HG02970 (cell line): ENCODE results near the gene PCDH1.
"Not testable (repeated sequence)": the region's sequence is repeated elsewhere in the genome, so short reads cannot be mapped to it uniquely, and the experiment has no call there.

Experiments
- ATAC-seq: cut with Tn5 transposase; IDR thresholded peaks from one replicate; pipeline ENCODE4 v1.9.1; 2021; ENCODE audit warnings: mild to moderate bottlenecking, moderate library complexity, moderate number of reproducible peaks; ENCODE audit not compliant: unreplicated experiment, low FRiP score

The PCDH1 gene

GRCh38 chr5:141840280-141840812 lies 37.9 kb downstream of the PCDH1 start:
- ATAC-seq: no peak

GRCh38 chr5:141839015-141839513 lies 39.1 kb downstream of the PCDH1 start:
- ATAC-seq: no peak

- ATAC-seq: no peak
Measured at GRCh38 chr5:141838326-141839014, 39.7 kb downstream of the PCDH1 start.

GRCh38 chr5:141835928-141836670 lies 42.1 kb downstream of the PCDH1 start:
- ATAC-seq: no peak

GRCh38 chr5:141834331-141834730 lies 43.9 kb downstream of the PCDH1 start:
- no peak for ATAC-seq

GRCh38 chr5:141832131-141832530 lies 46.1 kb downstream of the PCDH1 start:
- no peak for ATAC-seq

GRCh38 chr5:141828162-141828561 lies 50.0 kb downstream of the PCDH1 start:
- no peak for ATAC-seq

GRCh38 chr5:141826674-141827073 lies 51.5 kb downstream of the PCDH1 start:
- ATAC-seq: no peak

- ATAC-seq: no peak
Measured at GRCh38 chr5:141825791-141826560, 52.2 kb downstream of the PCDH1 start.

- ATAC-seq: no peak
Measured at GRCh38 chr5:141825241-141825671, 53.0 kb downstream of the PCDH1 start.

GRCh38 chr5:141824717-141825116 lies 53.5 kb downstream of the PCDH1 start:
- ATAC-seq: no peak

GRCh38 chr5:141823056-141823455 lies 55.2 kb downstream of the PCDH1 start:
- ATAC-seq: no peak

- no peak for ATAC-seq
Measured at GRCh38 chr5:141822144-141822543, 56.1 kb downstream of the PCDH1 start.

- no peak for ATAC-seq
Measured at GRCh38 chr5:141821430-141821925, 56.7 kb downstream of the PCDH1 start.

GRCh38 chr5:141820686-141821085 lies 57.5 kb downstream of the PCDH1 start:
- not testable (repeated sequence) for ATAC-seq

GRCh38 chr5:141817631-141818030 lies 60.6 kb downstream of the PCDH1 start:
- ATAC-seq: no peak

GRCh38 chr5:141816598-141817399 lies 61.4 kb downstream of the PCDH1 start:
- ATAC-seq: no peak

GRCh38 chr5:141815796-141816180 lies 62.4 kb downstream of the PCDH1 start:
- no peak for ATAC-seq

GRCh38 chr5:141815051-141815795 lies 63.0 kb downstream of the PCDH1 start:
- no peak for ATAC-seq
